MCF 10A (cell line): ENCODE data around the gene DDX56. TPM values are rescaled to one million over a fixed set of nuclear protein-coding genes. Genes with fewer than 3 reads are reported as not detected.
"Not testable (repeated sequence)": the region's sequence is repeated elsewhere in the genome, so short reads cannot be mapped to it uniquely, and the experiment has no call there.

Source experiments
- BruUV-seq: library from RNA; stranded (reverse); fragments of 400-500 nt; replicated peaks from 2 replicates; lab custom pipeline; 2021; lab: Mats Ljungman, UMichigan
- CTCF ChIA-PET: fragments of 300-600 bp; sonication (Branson Sonifier 250); formaldehyde crosslinking; extraction: SDS; loops from one replicate; lab custom pipeline; 2021; ENCODE audit warnings: antibody characterized with exemption, inconsistent platforms; lab: Yijun Ruan, JAX
- POLR2A ChIA-PET: fragments of 300-600, 350-650 bp; sonication (Branson Sonifier 250); formaldehyde crosslinking; extraction: SDS; loops from one replicate; lab custom pipeline; 2020; ENCODE audit warnings: antibody characterized with exemption, inconsistent platforms; lab: Yijun Ruan, JAX
- DNase-seq: peaks from one replicate; pipeline ENCODE4 v3.0.0-alpha.2; 2018; ENCODE audit not compliant: unreplicated experiment
- H3K27ac Mint-ChIP-seq: one replicate; pipeline ENCODE4 v1.8.0; 2022; ENCODE audit warnings: mild to moderate bottlenecking, low read depth, mixed read lengths; ENCODE audit not compliant: unreplicated experiment
- H3K27me3 Mint-ChIP-seq: one replicate; pipeline ENCODE4 v1.8.0; 2022; ENCODE audit warnings: mixed read lengths; ENCODE audit not compliant: insufficient read depth, unreplicated experiment
- H3K36me3 Mint-ChIP-seq: one replicate; pipeline ENCODE4 v1.8.0; 2022; ENCODE audit warnings: mild to moderate bottlenecking, moderate library complexity, mixed read lengths; ENCODE audit not compliant: insufficient read depth, unreplicated experiment
- H3K4me1 Mint-ChIP-seq: one replicate; pipeline ENCODE4 v1.8.0; 2022; ENCODE audit warnings: mixed read lengths; ENCODE audit not compliant: insufficient read depth, unreplicated experiment
- H3K4me3 Mint-ChIP-seq: one replicate; pipeline ENCODE4 v1.8.0; 2022; ENCODE audit warnings: mild to moderate bottlenecking, moderate library complexity, mixed read lengths; ENCODE audit not compliant: unreplicated experiment
- H3K9me3 Mint-ChIP-seq: one replicate; pipeline ENCODE4 v1.8.0; 2022; ENCODE audit warnings: mixed read lengths; ENCODE audit not compliant: unreplicated experiment
- intact Hi-C: fragments of 100-400 bp; cut with micrococcal nuclease; formaldehyde crosslinking; loops from 2 replicates; pipeline ENCODE4 v1.14.1; 2022
- total RNA-seq: library from RNA; stranded (reverse); gene quantifications from 2 replicates; pipeline ENCODE4 v1.2.3, GENCODE V29; 2022
- TF ChIP-seq, protein P1 (sequence below): fragments of 200-600 bp; IDR thresholded peaks from one replicate; pipeline ENCODE4 v1.8.0; 2022; ENCODE audit warnings: antibody characterized with exemption, mild to moderate bottlenecking; ENCODE audit not compliant: unreplicated experiment

DDX56 gene
- total RNA-seq, 1 experiment from 2014 or later, result 104 TPM

DNA sequence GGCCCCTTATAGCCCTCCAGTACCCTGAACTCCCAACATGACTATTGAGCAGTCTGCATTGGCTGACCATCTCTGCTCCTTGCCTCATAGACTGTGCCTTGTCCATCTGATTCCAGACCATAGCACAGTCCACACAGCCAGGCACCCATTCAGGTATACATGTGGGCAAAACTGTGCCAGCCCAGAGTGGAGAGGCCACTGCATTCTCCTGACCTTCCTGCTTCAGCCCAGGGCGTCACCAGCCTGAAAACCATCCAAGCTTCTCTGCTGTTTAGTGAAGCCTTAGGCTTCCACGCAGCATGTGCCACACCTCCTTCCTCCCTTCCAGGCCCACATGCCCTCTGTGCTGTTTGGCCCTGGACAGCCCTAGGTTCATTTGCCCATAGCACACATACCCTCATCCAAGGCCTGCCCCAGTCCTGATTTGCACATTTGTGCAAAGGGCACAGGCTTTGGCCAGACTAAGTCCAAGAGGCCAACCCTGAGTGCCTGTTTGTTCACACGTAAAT lies 10.5 kb downstream of the DDX56 start:
- no peaks in the 10 kb centered on the region for H3K9me3 Mint-ChIP-seq
- no peak overlapping the region for H3K27ac Mint-ChIP-seq
- H3K4me3 Mint-ChIP-seq, result no peak overlapping the region
- DNase-seq, result no peak
- intact Hi-C loops, result no loop called here
- no peaks in the 10 kb centered on the region for H3K27me3 Mint-ChIP-seq
- BruUV-seq, result TSS peak; percentile 4
- peaks cover 35% of the 10 kb centered on the region for H3K36me3 Mint-ChIP-seq
- ChIA-PET POLR2A (interaction anchor here (0.6 to 6.7 kb wide), 4 partner anchors 10 to 417 kb away, joined by 3 to 55 read pairs (median 10); partner anchors contain the start of genes DDX56 and NPC1L1), CTCF (interaction anchor here (0.7 to 4.6 kb wide), 6 partner anchors 11 to 498 kb away, joined by 3 to 51 read pairs (median 30); partner anchors contain the start of genes DDX56 and NUDCD3)
- TF ChIP-seq, protein P1, sequence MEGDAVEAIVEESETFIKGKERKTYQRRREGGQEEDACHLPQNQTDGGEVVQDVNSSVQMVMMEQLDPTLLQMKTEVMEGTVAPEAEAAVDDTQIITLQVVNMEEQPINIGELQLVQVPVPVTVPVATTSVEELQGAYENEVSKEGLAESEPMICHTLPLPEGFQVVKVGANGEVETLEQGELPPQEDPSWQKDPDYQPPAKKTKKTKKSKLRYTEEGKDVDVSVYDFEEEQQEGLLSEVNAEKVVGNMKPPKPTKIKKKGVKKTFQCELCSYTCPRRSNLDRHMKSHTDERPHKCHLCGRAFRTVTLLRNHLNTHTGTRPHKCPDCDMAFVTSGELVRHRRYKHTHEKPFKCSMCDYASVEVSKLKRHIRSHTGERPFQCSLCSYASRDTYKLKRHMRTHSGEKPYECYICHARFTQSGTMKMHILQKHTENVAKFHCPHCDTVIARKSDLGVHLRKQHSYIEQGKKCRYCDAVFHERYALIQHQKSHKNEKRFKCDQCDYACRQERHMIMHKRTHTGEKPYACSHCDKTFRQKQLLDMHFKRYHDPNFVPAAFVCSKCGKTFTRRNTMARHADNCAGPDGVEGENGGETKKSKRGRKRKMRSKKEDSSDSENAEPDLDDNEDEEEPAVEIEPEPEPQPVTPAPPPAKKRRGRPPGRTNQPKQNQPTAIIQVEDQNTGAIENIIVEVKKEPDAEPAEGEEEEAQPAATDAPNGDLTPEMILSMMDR, result no peak
- peaks cover 16% of the 10 kb centered on the region for H3K4me1 Mint-ChIP-seq

GRCh38 chr7:44562622-44562962 lies 11.1 kb downstream of the DDX56 start:
- peaks cover 16% of the 10 kb centered on the region for H3K4me1 Mint-ChIP-seq
- intact Hi-C loops, DNase-seq, H3K4me3 Mint-ChIP-seq, H3K9me3 Mint-ChIP-seq, H3K27ac Mint-ChIP-seq, H3K27me3 Mint-ChIP-seq: not testable (repeated sequence)
- POLR2A ChIA-PET, result interaction anchor here (0.6 to 6.7 kb wide), 5 partner anchors 11 to 416 kb away, joined by 3 to 55 read pairs (median 4); partner anchors contain the start of genes DDX56 and NUDCD3
- CTCF ChIA-PET, result interaction anchor here (0.6 to 4.3 kb wide), 3 partner anchors 11 to 322 kb away, joined by 3 to 23 read pairs (median 9); partner anchors contain the start of gene DDX56
- TSS peak; percentile 16 for BruUV-seq
- H3K36me3 Mint-ChIP-seq, result peaks cover 29% of the 10 kb centered on the region

- CTCF ChIA-PET, result interaction anchor here (0.6 to 4.3 kb wide), 3 partner anchors 12 to 321 kb away, joined by 3 to 23 read pairs (median 9); partner anchors contain the start of gene DDX56
- Mint-ChIP-seq H3K36me3 (peaks cover 26% of the 10 kb centered on the region), H3K9me3 (no peaks in the 10 kb centered on the region), H3K4me1 (peaks cover 16% of the 10 kb centered on the region), H3K27ac (no peak overlapping the region), H3K4me3 (no peak overlapping the region), H3K27me3 (no peaks in the 10 kb centered on the region)
- intact Hi-C loops, result no loop called here
- TF ChIP-seq, protein P1, result no peak
- BruUV-seq, result no TSS peak
- POLR2A ChIA-PET, result interaction anchor here (0.6 to 6.7 kb wide), 5 partner anchors 11 to 193 kb away, joined by 3 to 55 read pairs (median 3); partner anchors contain the start of genes DDX56 and NUDCD3
- peak; percentile 79 for DNase-seq
These were observed 11.6 kb downstream of the DDX56 start for GRCh38 chr7:44561962-44562621.

- no peaks in the 10 kb centered on the region for H3K27me3 Mint-ChIP-seq
- TF ChIP-seq, protein P1, result no peak
- no peak overlapping the region for H3K4me3 Mint-ChIP-seq
- DNase-seq, result no peak
- no peaks in the 10 kb centered on the region for H3K9me3 Mint-ChIP-seq
- ChIA-PET CTCF (interaction anchor here (0.6 to 2.3 kb wide), 3 partner anchors 8 to 321 kb away, joined by 3 to 9 read pairs (median 3); no protein-coding TSS in a partner anchor), POLR2A (interaction anchor here (0.7 to 6.7 kb wide), 4 partner anchors 9 to 18 kb away, joined by 3 to 55 read pairs (median 8); partner anchors contain the start of gene DDX56)
- no TSS peak for BruUV-seq
- peaks cover 22% of the 10 kb centered on the region for H3K36me3 Mint-ChIP-seq
- peaks cover 16% of the 10 kb centered on the region for H3K4me1 Mint-ChIP-seq
- intact Hi-C loops, result no loop called here
- no peak overlapping the region for H3K27ac Mint-ChIP-seq
These were observed 12.2 kb downstream of the DDX56 start for GRCh38 chr7:44561481-44561880.
